Endothelial cell (in vitro differentiated cells): ENCODE results near the gene C2CD4C. TPM values are rescaled to one million over a fixed set of nuclear protein-coding genes. Genes with fewer than 3 reads are reported as not detected.
A peak's percentile ranks its signal among the peaks of the same experiment; 100 is the strongest.
"Not testable (repeated sequence)": the region's sequence is repeated elsewhere in the genome, so short reads cannot be mapped to it uniquely, and the experiment has no call there.

Experiments used
- DNase-seq: peaks from one replicate; pipeline ENCODE4 v3.0.0; 2021; ENCODE audit warnings: low spot score
- H3K27ac Mint-ChIP-seq: one replicate; pipeline ENCODE4 v1.8.0; 2021; ENCODE audit warnings: mixed read lengths, inconsistent platforms; ENCODE audit not compliant: unreplicated experiment
- H3K27me3 Mint-ChIP-seq: one replicate; pipeline ENCODE4 v1.8.0; 2021; ENCODE audit warnings: mild to moderate bottlenecking, moderate library complexity, mixed read lengths, inconsistent platforms; ENCODE audit not compliant: unreplicated experiment
- H3K36me3 Mint-ChIP-seq: one replicate; pipeline ENCODE4 v1.8.0; 2021; ENCODE audit warnings: mild to moderate bottlenecking, low read depth, mixed read lengths, inconsistent platforms; ENCODE audit not compliant: unreplicated experiment
- H3K4me1 Mint-ChIP-seq: one replicate; pipeline ENCODE4 v1.8.0; 2021; ENCODE audit warnings: mild to moderate bottlenecking, mixed read lengths, inconsistent platforms; ENCODE audit not compliant: unreplicated experiment
- H3K4me3 Mint-ChIP-seq: one replicate; pipeline ENCODE4 v1.8.0; 2021; ENCODE audit warnings: mild to moderate bottlenecking, mixed read lengths, inconsistent platforms; ENCODE audit not compliant: unreplicated experiment
- H3K9me3 Mint-ChIP-seq: one replicate; pipeline ENCODE4 v1.8.0; 2021; ENCODE audit warnings: mixed read lengths, inconsistent platforms; ENCODE audit not compliant: unreplicated experiment
- CTCF ChIP-seq: fragments of 200-600 bp; sonication (generic); IDR thresholded peaks from one replicate; pipeline ENCODE4 v1.5.0; 2021; ENCODE audit warnings: antibody characterized with exemption; ENCODE audit not compliant: unreplicated experiment
- total RNA-seq: library from RNA; stranded (reverse); fragmentation: NEBNext Ultra II Directional; extraction: Animal tissue kit (Norgen Biotek cat#: 25700); gene quantifications from one replicate; pipeline ENCODE4 v1.2.1, GENCODE V29; 2021; ENCODE audit not compliant: unreplicated experiment

The C2CD4C gene
- total RNA-seq, 1 donor from 2014 or later: 1.2 TPM

DNA sequence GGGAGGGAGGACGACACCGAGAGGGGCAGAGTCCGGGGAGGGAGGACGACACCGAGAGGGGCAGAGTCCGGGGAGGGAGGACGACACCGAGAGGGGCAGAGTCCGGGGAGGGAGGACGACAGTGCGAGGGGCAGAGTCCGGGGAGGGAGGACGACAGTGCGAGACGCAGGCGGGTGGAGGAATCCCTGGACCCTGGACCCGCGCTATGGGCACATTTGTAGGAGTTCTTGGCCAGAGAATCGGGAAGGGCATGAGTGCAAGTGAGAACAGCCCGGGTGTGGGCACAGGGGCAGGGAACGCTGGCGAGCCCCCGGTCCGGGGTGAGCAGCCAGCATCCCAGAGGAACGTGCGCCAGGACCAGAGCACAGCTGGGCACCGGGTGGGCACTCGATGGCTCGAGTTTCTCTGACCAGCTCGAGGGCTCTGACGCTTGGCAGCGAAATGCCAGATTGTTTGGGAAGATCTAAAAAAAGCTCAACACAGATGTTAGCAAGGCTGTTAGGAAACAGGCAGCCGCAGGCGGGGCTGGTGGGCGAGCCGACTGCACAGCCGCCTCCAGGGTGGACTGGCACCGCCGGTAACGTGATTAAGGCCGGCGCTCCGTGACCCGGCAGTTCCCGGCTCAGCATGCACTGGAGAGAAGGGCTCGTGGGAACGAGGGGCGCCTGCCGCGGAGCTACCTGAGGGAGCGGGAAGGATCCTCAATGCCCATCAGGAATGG is 17.9 kb upstream of the C2CD4C start:
- DNase-seq: no peak
- peaks cover 29% of the 10 kb centered on the region for H3K36me3 Mint-ChIP-seq
- no peaks in the 10 kb centered on the region for H3K4me1 Mint-ChIP-seq
- no peak overlapping the region for H3K27ac Mint-ChIP-seq
- H3K27me3 Mint-ChIP-seq: peaks cover 12% of the 10 kb centered on the region
- no peak overlapping the region for H3K4me3 Mint-ChIP-seq
- H3K9me3 Mint-ChIP-seq: peaks cover 5% of the 10 kb centered on the region
- TF ChIP-seq CTCF: no peak

GRCh38 chr19:425056-425455 is 16.1 kb upstream of the C2CD4C start:
- Mint-ChIP-seq H3K4me3 (no peak overlapping the region), H3K9me3 (no peaks in the 10 kb centered on the region), H3K27ac (no peak overlapping the region), H3K4me1 (no peaks in the 10 kb centered on the region), H3K27me3 (peaks cover 11% of the 10 kb centered on the region), H3K36me3 (peaks cover 23% of the 10 kb centered on the region)
- no peak for DNase-seq
- no peak for TF ChIP-seq CTCF

GRCh38 chr19:424546-424945 is 15.6 kb upstream of the C2CD4C start:
- Mint-ChIP-seq H3K4me3 (no peak overlapping the region), H3K36me3 (peaks cover 19% of the 10 kb centered on the region), H3K27ac (no peak overlapping the region), H3K27me3 (peaks cover 10% of the 10 kb centered on the region), H3K4me1 (no peaks in the 10 kb centered on the region), H3K9me3 (no peaks in the 10 kb centered on the region)
- no peak for TF ChIP-seq CTCF
- DNase-seq: no peak

DNA sequence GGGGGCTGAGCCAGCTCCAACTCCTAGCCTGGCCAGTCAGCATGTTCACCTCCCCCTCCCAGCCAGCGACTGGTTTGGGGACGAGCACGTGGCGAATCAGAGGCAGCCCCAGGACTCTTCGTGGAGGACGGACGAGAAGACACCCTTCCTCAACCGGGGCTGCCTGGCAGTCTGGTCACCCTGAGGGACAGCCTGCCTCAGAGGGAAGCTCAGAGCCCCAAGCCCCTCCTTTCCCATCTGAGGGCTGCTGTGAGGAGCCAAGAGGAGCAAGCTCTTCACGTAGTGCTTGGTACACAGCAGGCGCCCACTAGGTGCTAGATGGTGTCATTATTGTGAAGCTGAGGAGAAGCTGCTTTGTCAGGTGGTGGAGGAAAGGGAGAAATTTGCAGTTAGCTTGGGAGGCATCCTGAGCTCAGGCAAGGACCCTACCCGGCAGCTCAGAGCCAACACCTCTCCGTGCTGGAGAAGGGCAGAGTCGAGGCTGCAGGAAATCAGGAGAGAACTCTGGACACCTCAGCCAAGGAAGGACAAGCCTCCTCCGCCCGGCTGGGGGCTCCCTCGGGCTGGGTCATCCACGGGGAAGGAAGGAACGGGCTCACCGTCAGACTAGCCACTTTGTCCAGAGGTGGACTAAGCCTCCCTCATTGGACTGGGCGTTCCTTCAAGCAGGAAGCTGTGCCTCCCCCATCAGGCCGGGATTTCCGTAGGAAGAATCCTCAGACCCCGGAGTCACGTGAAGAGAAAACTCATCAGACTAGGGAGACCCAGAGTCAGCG is 14.9 kb upstream of the C2CD4C start:
- Mint-ChIP-seq H3K36me3 (peaks cover 13% of the 10 kb centered on the region), H3K4me1 (no peaks in the 10 kb centered on the region), H3K27ac (no peak overlapping the region), H3K27me3 (peaks cover 9% of the 10 kb centered on the region), H3K9me3 (no peaks in the 10 kb centered on the region), H3K4me3 (no peak overlapping the region)
- no peak for DNase-seq
- no peak for TF ChIP-seq CTCF

- Mint-ChIP-seq H3K4me3 (peak overlapping the region; percentile 62), H3K27me3 (peaks cover 12% of the 10 kb centered on the region)
- not testable (repeated sequence) for H3K9me3 Mint-ChIP-seq, H3K27ac Mint-ChIP-seq, H3K36me3 Mint-ChIP-seq, H3K4me1 Mint-ChIP-seq, DNase-seq
These were observed 13.9 kb upstream of the C2CD4C start for GRCh38 chr19:422917-423226.
